GM12878 (cell line): Measurements from ENCODE around the gene TRIM38. TPM values are rescaled to one million over a fixed set of nuclear protein-coding genes. Genes with fewer than 3 reads are reported as not detected.

Source experiments
- ATAC-seq: fragments of 200-7000 bp; cut with Tn5 transposase; 3 replicates; pipeline ENCODE4 v1.9.1; 2020; ENCODE audit warnings: mild to moderate bottlenecking, moderate library complexity
- BruUV-seq: library from RNA; stranded (reverse); fragments of 400-500 nt; replicated peaks from 2 replicates; lab custom pipeline; 2021; lab: Mats Ljungman, UMichigan
- CTCF ChIA-PET: fragments of 300-600 bp; sonication (Branson Sonifier 250); formaldehyde crosslinking; extraction: SDS; loops from one replicate; lab custom pipeline; 2021; ENCODE audit warnings: inconsistent platforms; lab: Yijun Ruan, JAX
- POLR2A ChIA-PET: fragments of 350-600 bp; formaldehyde crosslinking; extraction: SDS; loops from one replicate; lab custom pipeline; 2021; ENCODE audit warnings: inconsistent platforms; lab: Charles Lee
- RAD21 ChIA-PET: fragments of 300-600 bp; sonication (Branson Sonifier 250); formaldehyde crosslinking; loops from one replicate; lab custom pipeline; 2023; ENCODE audit warnings: antibody characterized with exemption; ENCODE audit not compliant: unreplicated experiment; lab: Charles Lee
- SMC1A ChIA-PET: fragments of 300-600 bp; sonication (Branson Sonifier 250); formaldehyde crosslinking; loops from one replicate; lab custom pipeline; 2023; ENCODE audit not compliant: unreplicated experiment, uncharacterized antibody; lab: Charles Lee
- DNase-seq: peaks from one replicate; pipeline ENCODE4 v3.0.0-alpha.2; 2011; ENCODE audit warnings: low read depth, low spot score
- FAIRE-seq: peaks from 3 replicates; lab custom pipeline; 2011; peaks lifted over from hg19 to GRCh38; lab: Jason Lieb, UNC
- H2AFZ ChIP-seq: 2 replicates; pipeline ENCODE4 v1.6.0; 2011; ENCODE audit warnings: low read depth, low read length, control low read depth; ENCODE audit not compliant: control insufficient read depth
- H3K27ac ChIP-seq: 2 replicates; pipeline ENCODE4 v1.5.1; 2011; ENCODE audit warnings: control low read depth; ENCODE audit not compliant: control insufficient read depth, insufficient read depth
- H3K27me3 ChIP-seq, 2 experiments: replicated peaks in 1 of 2; 2 replicates each; pipeline versions ENCODE4 v1.6.0 to v1.6.1; 2011; ENCODE audit warnings: low read length in 1 of 2; ENCODE audit not compliant: control insufficient read depth in 2 of 2, insufficient read depth in 2 of 2
- H3K36me3 ChIP-seq, 2 experiments: 2 replicates each; pipeline ENCODE4 v1.5.1; 2011; ENCODE audit warnings: low read length in 1 of 2; ENCODE audit not compliant: control insufficient read depth in 2 of 2, insufficient read depth in 2 of 2
- H3K4me1 ChIP-seq: 2 replicates; pipeline ENCODE4 v1.6.1; 2011; ENCODE audit warnings: mild to moderate bottlenecking, low read length, moderate library complexity, mixed read lengths; ENCODE audit not compliant: control insufficient read depth, insufficient read depth
- H3K4me2 ChIP-seq: 2 replicates; pipeline ENCODE4 v1.6.0; 2011; ENCODE audit warnings: control low read depth; ENCODE audit not compliant: control insufficient read depth, insufficient read depth
- H3K4me3 ChIP-seq: fragments of 200-600 bp; sonication (generic); 2 replicates; pipeline ENCODE4 v1.5.1; 2016
- H3K79me2 ChIP-seq: 2 replicates; pipeline ENCODE4 v1.6.0; 2011; ENCODE audit warnings: low read length; ENCODE audit not compliant: control insufficient read depth, insufficient read depth
- H3K9ac ChIP-seq: 2 replicates; pipeline ENCODE4 v1.8.0; 2011; ENCODE audit warnings: low read length, control low read depth, mixed read lengths; ENCODE audit not compliant: control insufficient read depth, insufficient read depth
- H3K9me3 ChIP-seq: replicated peaks from 3 replicates; pipeline ENCODE4 v1.5.1; 2011; ENCODE audit warnings: mild to moderate bottlenecking, low read length; ENCODE audit not compliant: control insufficient read depth, insufficient read depth
- H4K20me1 ChIP-seq: 2 replicates; pipeline ENCODE4 v1.6.0; 2011; ENCODE audit not compliant: control insufficient read depth, insufficient read depth
- JUND ChIP-seq: IDR thresholded peaks from 2 replicates; pipeline ENCODE4 v1.6.1; 2012; ENCODE audit warnings: low read depth, mild to moderate bottlenecking, low read length, improper control_type of control experiment, moderate library complexity
- MLLT1 ChIP-seq: fragments of 450-650 bp; IDR thresholded peaks from 2 replicates; pipeline ENCODE4 v1.6.1; 2016; ENCODE audit warnings: mild to moderate bottlenecking
- NFXL1 ChIP-seq: fragments of 450-650 bp; IDR thresholded peaks from 2 replicates; pipeline ENCODE4 v1.6.1; 2017; ENCODE audit warnings: antibody characterized with exemption, mild to moderate bottlenecking, borderline replicate concordance
- NFYA ChIP-seq: IDR thresholded peaks from 2 replicates; pipeline ENCODE4 v1.6.1; 2011; ENCODE audit warnings: low read depth, mild to moderate bottlenecking, low read length, improper control_type of control experiment, borderline replicate concordance
- NKRF ChIP-seq: fragments of 450-650 bp; conservative IDR thresholded peaks from 2 replicates; pipeline ENCODE4 v1.6.1; 2017; ENCODE audit warnings: mild to moderate bottlenecking, moderate library complexity
- STAT3 ChIP-seq: IDR thresholded peaks from 2 replicates; pipeline ENCODE4 v1.6.1; 2011; ENCODE audit warnings: low read depth, low read length, improper control_type of control experiment
- ZNF592 ChIP-seq: fragments of 450-650 bp; IDR thresholded peaks from 2 replicates; pipeline ENCODE4 v1.6.1; 2017; ENCODE audit warnings: mild to moderate bottlenecking, moderate library complexity
- ZNF687 ChIP-seq: fragments of 450-650 bp; IDR thresholded peaks from 2 replicates; pipeline ENCODE4 v1.6.1; 2017; ENCODE audit warnings: mild to moderate bottlenecking, moderate library complexity
- ZZZ3 ChIP-seq: IDR thresholded peaks from 2 replicates; pipeline ENCODE4 v1.6.1; 2011; ENCODE audit warnings: low read depth; ENCODE audit not compliant: control insufficient read depth, insufficient read length
- WGBS: methylation state at CpG from one replicate; pipeline ENCODE4 v1.1.6; 2016; ENCODE audit warnings: low lambda C conversion rate; ENCODE audit not compliant: insufficient replicate concordance, insufficient coverage; ENCODE audit errors: missing lambda C conversion rate; 5-methylcytosine and 5-hydroxymethylcytosine counted together
- in situ Hi-C: fragments of 300-500 bp; cut with MboI; formaldehyde crosslinking; loops from 9 replicates; pipeline ENCODE4 v1.14.3; 2018; ENCODE audit warnings: mixed read lengths
- intact Hi-C: fragments of 100-400 bp; cut with micrococcal nuclease; formaldehyde crosslinking; loops from one replicate; pipeline ENCODE4 v1.14.2; 2022; ENCODE audit not compliant: unreplicated experiment
- polyA plus RNA-seq, 11 experiments: library from polyadenylated mRNA; depleted of rRNA in 4 of 11; unstranded in 6 of 11; stranded (reverse) in 5 of 11; fragments of >200 nt; fragmentation: Nextera tagmentation in 4 of 11; fragmentation: Illumina TruSeq in 1 of 11; extraction: Ambion mirVana in 4 of 11; extraction: Trizol in 1 of 11; gene quantifications; 1 replicate in 1 of 11; 2 replicates in 10 of 11; pipeline versions ENCODE4 v1.2.1 to v1.2.3, GENCODE V29; 2011 to 2016; ENCODE audit warnings: inconsistent platforms in 2 of 11, missing spikeins in 2 of 11, low read depth in 1 of 11
- total RNA-seq, 4 experiments: library from RNA; depleted of rRNA in 3 of 4; stranded (reverse); fragments of >200 nt in 3 of 4; fragmentation: Illumina TruSeq in 1 of 4; extraction: Trizol in 1 of 4; gene quantifications; 2 replicates each; pipeline versions ENCODE4 v1.2.1 to v1.2.3, GENCODE V29; 2013 to 2021

TRIM38 gene
- total and polyA plus RNA-seq, 10 of the 15 experiments (the other 5 are each of a cell fraction or from before 2014, with no cell fraction given), result 4.5 to 14.7 (median 11.1) TPM

- ChIA-PET CTCF (interaction anchor here (1.1 to 12.3 kb wide), 5 partner anchors 8 to 311 kb away, joined by 3 to 117 read pairs (median 15); a partner anchor contains a TSS), POLR2A (interaction anchor here (0.5 to 9.8 kb wide), 6 partner anchors 8 to 1792 kb away, joined by 4 to 128 read pairs (median 28); a partner anchor contains a TSS), SMC1A (interaction anchor here (0.8 to 4.4 kb wide), 5 partner anchors 15 to 309 kb away, joined by 3 to 39 read pairs (median 4); a partner anchor contains a TSS), RAD21 (interaction anchor here (0.7 to 6.0 kb wide), 4 partner anchors 14 to 1101 kb away, joined by 3 to 38 read pairs (median 3); a partner anchor contains a TSS)
- Histone ChIP-seq H3K9me3 (no peaks in the 10 kb centered on the region), H3K36me3 (no peaks in the 10 kb centered on the region), H3K9ac (0 out of 2 replicates have a peak overlapping the region, but pooled peaks have one; percentile 13), H3K4me2 (no peak overlapping the region), H4K20me1 (no peaks in the 10 kb centered on the region), H3K27me3 (no peaks in the 10 kb centered on the region), H3K79me2 (no peaks in the 10 kb centered on the region), H2AFZ (peak overlapping the region; percentile 20), H3K4me1 (peaks cover 9% of the 10 kb centered on the region), H3K4me3 (no peak overlapping the region), H3K27ac (peak overlapping the region; percentile 95)
- no peak for DNase-seq
- in situ Hi-C loops, result no loop called here
- no TSS peak for BruUV-seq
- no peak for FAIRE-seq
- intact Hi-C loops, result loop anchor here (10.0 kb wide), 1 partner anchor 1094 kb away; the partner anchor contains the start of gene RIPOR2
- WGBS, result 96% methylated on average over 10 of the region's 10 CpGs
- ATAC-seq, result no peak
- TF ChIP-seq ZNF687 (peak; percentile 89), ZZZ3 (no peak), NFXL1 (no peak), STAT3 (no peak), JUND (no peak), ZNF592 (peak; percentile 88), NFYA (no peak), NKRF (no peak), MLLT1 (peak; percentile 63)
These were observed 66.4 kb downstream of the TRIM38 start for GRCh38 chr6:26028746-26029569.
